ENCODE results near the gene UNC45A.

The UNC45A gene

GRCh38 chr15:90967206-90967605 lies 32.1 kb downstream of the UNC45A start:
- no peak for DNase-seq

DNA sequence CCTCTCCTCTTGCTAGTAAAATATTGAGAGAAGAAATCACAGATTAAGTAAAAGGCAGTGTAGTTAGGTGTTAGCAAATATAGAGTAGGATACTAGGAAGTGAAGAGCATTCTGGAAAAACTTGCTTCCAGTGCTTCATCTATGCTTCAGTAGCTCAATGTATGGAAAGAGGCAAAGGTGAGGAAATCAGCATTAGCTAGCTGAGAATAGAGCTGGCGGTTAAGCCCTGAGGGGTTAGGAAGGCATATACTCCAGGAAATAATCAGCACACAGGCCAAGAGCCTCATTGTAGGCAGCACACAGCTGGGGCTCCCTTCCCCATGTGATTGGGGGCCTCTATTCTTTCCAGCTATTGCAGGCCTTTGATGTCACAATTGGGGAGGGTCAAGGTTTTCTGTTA lies 33.3 kb downstream of the UNC45A start:
- no peak for DNase-seq

GRCh38 chr15:90970274-90970673 lies 35.2 kb downstream of the UNC45A start:
- DNase-seq, result no peak

- DNase-seq, result no peak
Observed at GRCh38 chr15:90972133-90972532, 37.0 kb downstream of the UNC45A start.

DNA sequence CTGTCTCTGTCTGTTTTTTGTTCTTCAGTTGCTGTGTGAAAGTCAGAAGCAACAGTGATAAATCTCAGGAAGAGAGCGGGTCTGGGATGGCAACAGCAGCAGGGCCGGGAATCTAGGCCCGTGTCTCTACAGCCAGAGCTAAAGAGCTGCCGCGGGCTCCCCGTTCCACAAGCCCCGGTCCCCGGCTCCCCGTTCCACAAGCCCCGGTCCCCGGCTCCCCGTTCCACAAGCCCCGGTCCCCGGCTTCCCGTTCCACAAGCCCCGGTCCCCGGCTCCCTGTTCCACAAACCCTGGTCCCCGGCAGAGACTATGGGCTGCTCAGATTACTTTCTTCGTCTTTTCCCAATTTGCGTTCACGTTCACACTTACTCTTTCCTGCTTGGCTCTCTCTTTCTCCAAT lies 39.1 kb downstream of the UNC45A start:
- DNase-seq, result no peak

DNA sequence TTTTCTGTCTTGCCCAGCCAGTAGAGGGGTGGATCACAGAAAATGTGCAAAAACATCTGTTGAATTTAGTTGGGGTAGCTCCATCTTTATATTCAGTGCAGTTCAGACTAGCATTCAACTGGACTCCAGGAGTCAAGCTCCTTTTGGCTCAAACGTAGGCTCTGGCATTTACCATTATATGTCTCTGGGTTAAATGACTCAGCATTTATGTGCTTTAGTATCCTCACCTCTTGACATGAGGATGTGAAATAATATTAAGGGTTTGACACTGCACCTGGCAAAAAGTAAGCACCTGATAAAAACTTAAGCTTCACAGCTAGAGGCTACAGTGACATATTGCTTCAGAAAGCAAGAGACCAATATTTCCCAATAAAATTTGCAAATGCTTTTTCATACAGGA lies 44.5 kb downstream of the UNC45A start:
- no peak for DNase-seq

DNA sequence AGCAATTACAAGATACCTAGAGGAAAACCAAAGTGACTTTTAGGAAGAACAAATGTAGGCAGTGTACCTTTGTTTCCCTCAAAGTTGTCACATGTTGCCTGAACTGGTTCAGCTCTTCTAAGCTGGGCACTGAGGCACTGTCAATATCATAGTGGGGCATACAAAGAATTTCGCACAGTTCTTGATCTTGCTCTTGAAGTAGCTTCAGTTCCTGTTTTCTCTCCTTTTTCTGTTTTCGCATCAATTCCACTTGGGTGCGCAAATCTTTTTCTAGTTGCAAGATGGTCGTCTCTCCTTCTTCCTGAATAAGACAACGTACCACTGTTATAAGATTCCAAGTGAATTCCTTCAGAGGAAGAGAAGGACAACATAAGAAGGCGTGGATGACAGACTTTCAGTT lies 46.6 kb downstream of the UNC45A start:
- DNase-seq, result no peak

DNA sequence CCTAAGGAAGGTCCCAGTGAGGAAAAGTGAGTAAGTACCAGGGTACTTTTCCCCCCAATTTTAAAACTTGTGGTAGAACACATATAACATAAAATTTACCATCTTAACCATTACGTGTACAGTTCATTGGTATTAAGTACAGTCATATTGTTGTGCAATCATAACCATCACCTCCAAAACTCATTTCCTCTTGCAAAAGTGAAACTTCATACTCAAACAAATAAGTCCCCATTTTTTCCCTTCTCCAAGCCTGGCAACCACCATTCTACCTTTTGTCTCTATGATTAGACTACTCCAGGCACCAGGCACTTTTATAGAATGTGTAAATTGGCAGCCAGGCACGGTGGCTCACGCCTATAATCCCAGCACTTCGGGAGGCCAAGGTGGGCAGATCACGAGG lies 47.0 kb downstream of the UNC45A start:
- DNase-seq, result no peak

DNA sequence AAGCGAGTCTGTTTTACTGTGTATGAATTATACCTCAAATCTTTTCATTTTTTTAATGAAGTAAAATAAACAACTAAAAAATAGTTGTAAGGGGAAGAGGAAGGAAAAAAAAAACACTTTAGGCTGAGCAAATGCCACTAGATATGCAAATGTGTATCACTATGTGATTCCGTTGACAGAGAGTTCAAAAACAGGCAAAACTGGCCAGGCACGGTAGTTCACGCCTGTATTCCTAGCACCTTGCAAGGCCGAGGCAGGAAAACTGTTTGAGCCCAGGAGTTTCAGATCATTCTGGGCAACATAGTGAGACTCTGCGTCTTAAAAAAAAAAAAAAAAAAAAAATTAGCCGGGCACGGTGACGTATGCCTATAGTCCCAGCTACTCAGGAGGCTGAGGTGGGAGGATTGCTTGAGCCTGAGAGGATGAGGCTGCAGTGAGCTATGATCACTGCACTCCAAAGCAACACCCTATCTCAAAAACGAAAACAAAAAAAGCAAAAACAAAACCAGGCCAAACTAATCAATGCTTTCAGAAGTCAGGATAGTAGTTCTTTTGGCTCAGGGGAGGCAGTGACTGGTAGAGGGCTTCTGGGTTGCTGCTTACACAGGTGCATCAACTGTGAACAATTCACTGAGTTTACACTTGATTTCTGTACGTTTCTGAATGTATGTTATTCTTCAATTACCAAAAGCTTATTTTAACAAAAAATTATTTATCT lies 51.9 kb downstream of the UNC45A start:
- DNase-seq, result no peak

DNA sequence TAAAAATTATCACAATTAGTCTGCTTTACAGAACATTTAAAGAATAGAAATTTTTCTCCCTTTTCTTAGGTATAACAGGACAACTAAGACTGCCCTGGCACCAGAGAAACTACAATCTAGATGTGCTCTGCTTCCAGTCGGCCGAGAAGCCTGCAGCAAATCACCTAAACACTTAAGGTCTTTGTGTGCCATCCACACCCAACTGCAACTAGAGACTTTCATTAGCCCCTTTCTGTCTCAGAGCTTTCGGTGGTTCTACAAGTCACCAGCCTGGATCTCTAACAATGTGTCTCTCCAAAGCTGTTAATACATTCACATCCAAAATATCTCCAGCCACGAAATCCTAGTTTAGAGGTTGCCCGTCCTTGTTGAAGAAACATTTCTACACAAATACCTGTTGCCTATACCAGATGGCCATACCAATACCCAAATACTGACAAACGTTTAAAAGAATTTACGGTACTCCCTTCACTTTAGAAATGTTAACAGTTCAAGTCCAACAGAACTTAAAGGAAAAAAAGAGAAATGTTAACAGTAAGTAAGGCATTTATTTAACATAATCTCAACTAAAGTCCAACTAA lies 52.6 kb downstream of the UNC45A start:
- no peak for DNase-seq

GRCh38 chr15:90988296-90988695 lies 53.2 kb downstream of the UNC45A start:
- DNase-seq, result no peak

- no peak for DNase-seq
Observed at GRCh38 chr15:90989040-90989768, 54.1 kb downstream of the UNC45A start.

DNA sequence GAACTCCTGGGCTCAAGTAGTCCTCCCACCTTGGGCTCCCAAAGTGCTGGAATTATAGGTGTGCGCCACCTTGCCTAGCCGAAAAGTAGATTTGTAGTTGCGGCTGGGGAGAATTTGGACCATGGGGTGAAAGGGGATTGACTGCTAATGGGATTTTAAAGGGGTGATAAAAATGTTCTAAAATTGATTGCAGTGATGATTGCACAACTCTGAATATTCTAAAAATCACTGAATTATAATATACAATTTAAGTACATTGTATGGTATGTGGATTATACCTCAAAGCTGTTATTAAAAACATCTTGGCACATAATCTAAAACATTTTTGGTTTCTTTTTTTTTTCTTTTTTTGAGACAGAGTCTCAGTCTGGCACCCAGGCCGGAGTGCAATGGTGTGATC lies 55.4 kb downstream of the UNC45A start:
- no peak for DNase-seq

DNA sequence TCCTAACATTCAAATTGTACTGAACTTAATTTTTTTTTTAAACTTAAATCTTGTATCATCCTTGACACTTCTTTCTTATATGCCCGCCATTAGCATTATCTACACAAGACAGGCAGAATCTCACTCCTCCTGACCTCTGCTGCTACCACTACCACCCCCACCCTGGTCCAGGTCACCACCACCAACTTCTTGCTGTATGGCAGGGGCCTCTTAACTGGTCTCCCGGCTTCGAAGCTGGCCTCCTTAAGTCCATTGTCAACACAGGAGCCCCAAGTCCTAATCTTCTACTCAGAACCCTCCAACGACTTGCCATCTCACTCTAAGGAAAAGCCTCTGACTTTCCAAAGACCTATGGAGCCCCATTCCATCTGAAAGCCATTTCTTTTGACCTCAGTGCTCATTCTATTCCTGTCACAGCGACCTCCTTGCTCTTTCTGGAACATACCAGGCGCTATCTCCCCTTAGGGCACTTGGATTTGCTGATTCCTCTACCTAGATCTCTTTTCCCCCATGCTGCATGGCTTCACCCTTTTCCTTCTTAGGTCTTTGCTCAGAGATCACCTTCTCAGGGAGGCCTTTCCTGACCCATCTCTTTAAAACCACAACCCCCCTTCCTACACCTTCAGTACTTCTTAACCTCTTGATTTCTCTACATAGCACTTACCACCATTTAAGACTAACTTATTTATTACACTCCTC lies 56.7 kb downstream of the UNC45A start:
- DNase-seq, result no peak

- DNase-seq, result peak; percentile 46
Observed at GRCh38 chr15:90994059-90994416, 59.0 kb downstream of the UNC45A start.

DNA sequence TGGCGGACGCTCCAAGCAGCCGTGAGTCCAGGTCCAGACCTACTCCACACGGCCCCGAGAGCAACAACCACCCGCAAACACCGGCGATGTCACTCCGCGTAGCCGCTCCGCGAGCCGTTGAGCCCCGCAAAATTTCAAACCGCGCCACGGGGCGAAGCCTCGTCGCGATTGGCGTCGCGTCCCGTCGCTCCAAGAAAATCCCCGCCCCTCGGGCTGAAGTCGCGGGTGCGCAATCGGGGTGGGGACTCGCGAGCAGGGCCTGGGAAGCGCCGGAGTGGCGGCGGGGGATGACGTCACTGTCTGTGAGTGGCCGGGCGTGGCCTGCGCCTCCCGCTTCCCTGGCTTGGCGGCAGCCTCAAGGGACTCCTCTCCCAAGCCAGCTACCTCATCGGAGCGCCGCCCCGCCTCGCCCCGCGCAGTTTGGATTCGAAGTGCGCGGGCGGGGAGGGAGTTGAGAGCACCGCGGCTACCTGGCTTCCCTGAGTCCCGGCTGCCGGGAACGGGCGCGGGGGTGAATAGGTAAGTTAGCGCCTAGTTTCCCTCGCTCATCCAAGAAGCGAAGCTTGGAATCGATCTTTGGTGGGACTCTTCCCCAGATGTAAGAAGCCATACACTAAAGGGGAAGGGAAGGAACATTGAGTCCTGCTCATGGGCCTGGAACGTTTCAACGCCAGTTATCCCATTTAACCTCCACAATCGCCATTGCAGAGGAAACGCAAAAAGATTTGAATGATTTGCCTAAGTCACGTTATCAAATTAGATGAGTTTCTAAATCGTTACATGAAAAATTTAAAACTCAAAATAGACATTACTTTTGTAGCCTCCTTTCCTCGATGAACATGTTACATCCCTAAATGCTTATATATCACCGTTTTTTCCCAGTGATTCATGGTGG lies 59.6 kb downstream of the UNC45A start, which contains the start of gene PRC1:
PRC1 (minus strand) TSS at position 119 of the 895 bp plus-strand sequence; CDS start at position 1, 118 bp downstream.
- peak; percentile 98 for DNase-seq

DNA sequence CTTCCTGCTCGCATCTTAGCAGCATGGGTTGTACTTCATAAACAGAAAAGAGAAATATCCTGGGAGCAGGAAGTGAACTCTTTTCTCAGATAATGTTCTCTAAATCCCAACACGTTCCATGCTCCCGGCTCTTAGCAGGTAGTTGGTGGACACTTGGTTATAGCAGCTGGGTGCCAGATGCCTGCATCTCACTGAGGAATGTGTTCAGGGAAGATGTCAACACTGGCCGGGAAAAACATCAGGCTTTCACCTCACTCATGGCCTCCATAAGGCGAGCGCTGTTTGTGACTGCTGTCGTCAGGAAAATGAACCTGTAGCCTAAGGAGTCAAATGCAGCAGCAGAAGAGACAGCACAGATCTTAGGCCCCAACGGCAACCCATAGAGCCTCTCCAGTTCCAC lies 63.7 kb downstream of the UNC45A start:
- no peak for DNase-seq

GRCh38 chr15:91001209-91001608 lies 66.1 kb downstream of the UNC45A start:
- DNase-seq, result no peak
